Memory B cell (primary cell): ENCODE results near the gene SLCO2B1.

ENCODE experiments used
- ATAC-seq: fragments of 150-1000 bp; cut with Tn5 transposase; 2 replicates; pipeline ENCODE4 v1.10.0; 2021; ENCODE audit warnings: low read depth, mild to moderate bottlenecking, moderate library complexity
- DNase-seq, 2 donors: peaks; one replicate each; pipeline ENCODE4 v3.0.0; 2022; ENCODE audit warnings: low spot score in 2 of 2
- H3K27ac Mint-ChIP-seq: one replicate; pipeline ENCODE4 v1.8.0; 2022; ENCODE audit warnings: mild to moderate bottlenecking, moderate library complexity, mixed read lengths
- H3K27me3 Mint-ChIP-seq: one replicate; pipeline ENCODE4 v1.8.0; 2022; ENCODE audit warnings: mixed read lengths
- H3K36me3 Mint-ChIP-seq: one replicate; pipeline ENCODE4 v1.8.0; 2022; ENCODE audit warnings: mild to moderate bottlenecking, mixed read lengths
- H3K4me1 Mint-ChIP-seq: one replicate; pipeline ENCODE4 v1.8.0; 2022; ENCODE audit warnings: mixed read lengths
- H3K4me3 Mint-ChIP-seq: one replicate; pipeline ENCODE4 v1.8.0; 2022; ENCODE audit warnings: mild to moderate bottlenecking, moderate library complexity, mixed read lengths
- H3K9me3 Mint-ChIP-seq: one replicate; pipeline ENCODE4 v1.8.0; 2022; ENCODE audit warnings: mixed read lengths

SLCO2B1 gene

GRCh38 chr11:75162954-75163353, 12.0 kb downstream of the SLCO2B1 start:
- Mint-ChIP-seq H3K9me3 (peaks cover 6% of the 10 kb centered on the region), H3K4me3 (no peak overlapping the region), H3K36me3 (peaks cover 2% of the 10 kb centered on the region), H3K4me1 (peaks cover 3% of the 10 kb centered on the region), H3K27me3 (peaks cover 13% of the 10 kb centered on the region), H3K27ac (no peak overlapping the region)
- no peak for DNase-seq
- no peak for ATAC-seq

- no peak overlapping the region for H3K27ac Mint-ChIP-seq
- H3K9me3 Mint-ChIP-seq, result peaks cover 6% of the 10 kb centered on the region
- no peak for ATAC-seq
Measured at GRCh38 chr11:75163921-75164849, 13.3 kb downstream of the SLCO2B1 start.

GRCh38 chr11:75165721-75166120, 14.8 kb downstream of the SLCO2B1 start:
- Mint-ChIP-seq H3K4me3 (no peak overlapping the region), H3K27me3 (peaks cover 12% of the 10 kb centered on the region), H3K4me1 (no peaks in the 10 kb centered on the region), H3K27ac (no peak overlapping the region), H3K9me3 (peaks cover 3% of the 10 kb centered on the region), H3K36me3 (peaks cover 2% of the 10 kb centered on the region)
- no peak for ATAC-seq
- DNase-seq, result no peak

More at GRCh38 chr11:75163921-75164849, 13.3 kb downstream of the SLCO2B1 start:
- Mint-ChIP-seq H3K4me3 (no peak overlapping the region), H3K36me3 (peaks cover 2% of the 10 kb centered on the region), H3K27me3 (peaks cover 15% of the 10 kb centered on the region), H3K4me1 (peaks cover 3% of the 10 kb centered on the region)
- DNase-seq, result no peak

- H3K9me3 Mint-ChIP-seq, result no peaks in the 10 kb centered on the region
- no peaks in the 10 kb centered on the region for H3K36me3 Mint-ChIP-seq
- H3K27ac Mint-ChIP-seq, result no peak overlapping the region
- DNase-seq (no peak), ATAC-seq (no peak)
- H3K27me3 Mint-ChIP-seq, result peaks cover 12% of the 10 kb centered on the region
- H3K4me3 Mint-ChIP-seq, result no peak overlapping the region
- H3K4me1 Mint-ChIP-seq, result no peaks in the 10 kb centered on the region
Measured at GRCh38 chr11:75166791-75167190, 15.9 kb downstream of the SLCO2B1 start.

GRCh38 chr11:75167617-75168016, 16.7 kb downstream of the SLCO2B1 start:
- ATAC-seq (no peak), DNase-seq (no peak)
- Mint-ChIP-seq H3K4me1 (no peaks in the 10 kb centered on the region), H3K27me3 (peaks cover 12% of the 10 kb centered on the region), H3K27ac (no peak overlapping the region), H3K36me3 (no peaks in the 10 kb centered on the region), H3K4me3 (no peak overlapping the region), H3K9me3 (no peaks in the 10 kb centered on the region)

- Mint-ChIP-seq H3K36me3 (no peaks in the 10 kb centered on the region), H3K4me1 (peaks cover 2% of the 10 kb centered on the region), H3K4me3 (no peak overlapping the region), H3K27ac (no peak overlapping the region), H3K9me3 (no peaks in the 10 kb centered on the region), H3K27me3 (peaks cover 8% of the 10 kb centered on the region)
- no peak for ATAC-seq
- DNase-seq, result no peak
Measured at GRCh38 chr11:75169101-75169885, 18.4 kb downstream of the SLCO2B1 start.

GRCh38 chr11:75170516-75171201, 19.8 kb downstream of the SLCO2B1 start:
- peaks cover 6% of the 10 kb centered on the region for H3K4me1 Mint-ChIP-seq
- H3K27me3 Mint-ChIP-seq, result peaks cover 6% of the 10 kb centered on the region
- H3K27ac Mint-ChIP-seq, result no peak overlapping the region
- no peaks in the 10 kb centered on the region for H3K36me3 Mint-ChIP-seq
- ATAC-seq, result no peak
- H3K4me3 Mint-ChIP-seq, result no peak overlapping the region
- H3K9me3 Mint-ChIP-seq, result no peaks in the 10 kb centered on the region
- DNase-seq, result no peak

GRCh38 chr11:75173336-75173735, 22.4 kb downstream of the SLCO2B1 start:
- H3K4me3 Mint-ChIP-seq, result no peak overlapping the region
- H3K4me1 Mint-ChIP-seq, result peaks cover 6% of the 10 kb centered on the region
- H3K27me3 Mint-ChIP-seq, result peaks cover 4% of the 10 kb centered on the region
- no peak overlapping the region for H3K27ac Mint-ChIP-seq
- ATAC-seq (no peak), DNase-seq (no peak)
- H3K36me3 Mint-ChIP-seq, result no peaks in the 10 kb centered on the region
- H3K9me3 Mint-ChIP-seq, result no peaks in the 10 kb centered on the region

- DNase-seq (no peak), ATAC-seq (peak; percentile 77)
- H3K27ac Mint-ChIP-seq, result no peak overlapping the region
- H3K4me3 Mint-ChIP-seq, result no peak overlapping the region
- no peaks in the 10 kb centered on the region for H3K9me3 Mint-ChIP-seq
- peaks cover 2% of the 10 kb centered on the region for H3K27me3 Mint-ChIP-seq
- no peaks in the 10 kb centered on the region for H3K36me3 Mint-ChIP-seq
- peaks cover 6% of the 10 kb centered on the region for H3K4me1 Mint-ChIP-seq
Measured at GRCh38 chr11:75174781-75175370, 24.0 kb downstream of the SLCO2B1 start.

GRCh38 chr11:75182664-75183063, 31.8 kb downstream of the SLCO2B1 start:
- no peaks in the 10 kb centered on the region for H3K9me3 Mint-ChIP-seq
- no peaks in the 10 kb centered on the region for H3K36me3 Mint-ChIP-seq
- no peak overlapping the region for H3K27ac Mint-ChIP-seq
- ATAC-seq (no peak), DNase-seq (no peak)
- peaks cover 5% of the 10 kb centered on the region for H3K27me3 Mint-ChIP-seq
- no peak overlapping the region for H3K4me3 Mint-ChIP-seq
- H3K4me1 Mint-ChIP-seq, result no peaks in the 10 kb centered on the region

- no peak for DNase-seq
- H3K27ac Mint-ChIP-seq, result no peak overlapping the region
- no peak overlapping the region for H3K4me3 Mint-ChIP-seq
- no peak for ATAC-seq
- H3K36me3 Mint-ChIP-seq, result no peaks in the 10 kb centered on the region
- H3K4me1 Mint-ChIP-seq, result no peaks in the 10 kb centered on the region
- peaks cover 5% of the 10 kb centered on the region for H3K27me3 Mint-ChIP-seq
- no peaks in the 10 kb centered on the region for H3K9me3 Mint-ChIP-seq
Measured at GRCh38 chr11:75184051-75184450, 33.1 kb downstream of the SLCO2B1 start.

- ATAC-seq (no peak), DNase-seq (no peak)
- Mint-ChIP-seq H3K4me1 (no peaks in the 10 kb centered on the region), H3K27ac (no peak overlapping the region), H3K9me3 (no peaks in the 10 kb centered on the region), H3K36me3 (no peaks in the 10 kb centered on the region), H3K4me3 (no peak overlapping the region), H3K27me3 (peaks cover 5% of the 10 kb centered on the region)
Measured at GRCh38 chr11:75184757-75185425, 34.0 kb downstream of the SLCO2B1 start.

GRCh38 chr11:75185866-75186265, 35.0 kb downstream of the SLCO2B1 start:
- no peaks in the 10 kb centered on the region for H3K9me3 Mint-ChIP-seq
- no peaks in the 10 kb centered on the region for H3K4me1 Mint-ChIP-seq
- no peaks in the 10 kb centered on the region for H3K36me3 Mint-ChIP-seq
- peaks cover 5% of the 10 kb centered on the region for H3K27me3 Mint-ChIP-seq
- DNase-seq (no peak), ATAC-seq (no peak)
- no peak overlapping the region for H3K27ac Mint-ChIP-seq
- no peak overlapping the region for H3K4me3 Mint-ChIP-seq
